Vagina (tissue), 2 donors: ENCODE data around the gene ARHGEF38.

Experiments used
- CTCF ChIP-seq, 3 experiments: fragments of 450-650 bp in 2 of 3; fragments of 200-600 bp in 1 of 3; sonication (generic) in 1 of 3; IDR thresholded peaks; one replicate each; pipeline ENCODE4 v1.5.1; 2017 to 2019; ENCODE audit warnings: antibody characterized with exemption in 3 of 3, mild to moderate bottlenecking in 2 of 3, moderate library complexity in 2 of 3
- POLR2A ChIP-seq, 2 donors: fragments of 450-650 bp; IDR thresholded peaks; one replicate each; pipeline ENCODE4 v1.6.1; 2017; ENCODE audit warnings: antibody characterized with exemption in 2 of 2, mild to moderate bottlenecking in 2 of 2, moderate library complexity in 2 of 2
- POLR2AphosphoS5 ChIP-seq, 2 donors: sonication (generic); formaldehyde crosslinking; IDR thresholded peaks; one replicate each; pipeline ENCODE4 v1.9.0; 2017; ENCODE audit warnings: antibody characterized with exemption in 2 of 2, mild to moderate bottlenecking in 2 of 2, low read depth in 1 of 2; ENCODE audit not compliant: insufficient read depth in 1 of 2

GRCh38 chr4:105503484-105503883 is 48.9 kb upstream of the ARHGEF38 start:
- TF ChIP-seq CTCF (IDR thresholded peaks at IDR 0.05) (no peak), POLR2A (IDR thresholded peaks at IDR 0.05) (no peak), POLR2AphosphoS5 (IDR thresholded peaks at IDR 0.05; ENCODE audit: insufficient read depth in 1 of 2, low read depth in 1 of 2) (no peak)
